Measurements from ENCODE around the gene POU2F1. TPM values are rescaled to one million over a fixed set of nuclear protein-coding genes. Genes with fewer than 3 reads are reported as not detected.

Gene POU2F1
- total and polyA plus RNA-seq, 2 experiments from 2014 or later, result 9.2 to 21.9 TPM

GRCh38 chr1:167367705-167368104 lies 147.0 kb downstream of the POU2F1 start:
- Histone ChIP-seq H3K36me3 (peaks cover 5% of the 10 kb centered on the region), H3K4me3 (no peak overlapping the region), H3K27ac (no peak overlapping the region), H3K4me1 (ENCODE audit: low read depth) (no peaks in the 10 kb centered on the region), H3K27me3 (no peaks in the 10 kb centered on the region), H3K9me3 (ENCODE audit: low read depth) (no peaks in the 10 kb centered on the region)
- no peak for TF ChIP-seq CTCF (IDR thresholded peaks at IDR 0.05; ENCODE audit: low read depth, low read length)
- DNase-seq (ENCODE audit: low read depth in 1 of 2, low spot score in 1 of 2), result no peak

DNA sequence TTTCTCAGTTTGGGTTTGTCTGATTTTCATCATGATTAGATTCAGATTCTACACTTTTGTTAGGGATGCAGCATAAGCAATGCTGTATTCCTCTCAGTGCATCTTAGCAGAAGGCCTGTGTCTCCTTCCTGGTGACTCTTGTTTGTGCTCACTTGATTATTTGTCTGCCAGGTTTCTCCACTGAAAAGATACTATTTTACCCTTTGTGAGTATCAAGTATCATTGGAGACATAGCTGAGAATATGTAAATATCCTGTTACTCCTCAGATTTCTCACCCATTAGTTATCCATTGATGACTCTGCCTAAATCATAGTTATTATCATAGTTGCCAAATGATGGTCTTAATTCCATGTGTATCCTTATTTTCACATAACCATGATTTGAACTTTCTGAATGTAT lies 148.5 kb downstream of the POU2F1 start:
- Histone ChIP-seq H3K9me3 (ENCODE audit: low read depth) (no peaks in the 10 kb centered on the region), H3K36me3 (peaks cover 5% of the 10 kb centered on the region), H3K27ac (no peak overlapping the region), H3K27me3 (no peaks in the 10 kb centered on the region), H3K4me3 (no peak overlapping the region), H3K4me1 (ENCODE audit: low read depth) (no peaks in the 10 kb centered on the region)
- DNase-seq (ENCODE audit: low read depth in 1 of 2, low spot score in 1 of 2), result no peak
- no peak for TF ChIP-seq CTCF (IDR thresholded peaks at IDR 0.05; ENCODE audit: low read depth, low read length)

- DNase-seq (ENCODE audit: low read depth in 1 of 2, low spot score in 1 of 2), result no peak
- Histone ChIP-seq H3K27me3 (no peaks in the 10 kb centered on the region), H3K4me3 (no peak overlapping the region), H3K4me1 (ENCODE audit: low read depth) (no peaks in the 10 kb centered on the region), H3K27ac (no peak overlapping the region), H3K9me3 (ENCODE audit: low read depth) (no peaks in the 10 kb centered on the region), H3K36me3 (peaks cover 5% of the 10 kb centered on the region)
- no peak for TF ChIP-seq CTCF (IDR thresholded peaks at IDR 0.05; ENCODE audit: low read depth, low read length)
Observed at GRCh38 chr1:167369933-167370332, 149.2 kb downstream of the POU2F1 start.

DNA sequence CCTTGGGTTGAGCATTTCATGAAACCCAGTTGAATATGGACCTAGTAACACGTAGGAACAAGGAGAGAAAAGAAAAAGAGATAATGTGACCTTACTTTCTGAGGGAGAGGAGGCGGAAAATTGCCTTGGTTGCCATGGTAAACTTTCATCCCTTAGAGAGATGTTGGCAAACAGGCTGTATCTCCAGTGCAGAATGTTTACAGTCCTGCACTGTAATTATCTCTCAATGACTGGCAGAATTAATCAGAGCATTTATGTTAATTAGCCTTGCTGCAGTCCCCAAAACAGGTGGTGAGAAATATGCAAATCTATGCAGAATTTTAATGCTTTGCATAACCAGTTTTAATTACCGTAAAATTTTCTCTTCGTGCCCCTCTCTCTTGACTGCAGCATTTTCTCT lies 150.3 kb downstream of the POU2F1 start:
- TF ChIP-seq CTCF (IDR thresholded peaks at IDR 0.05; ENCODE audit: low read depth, low read length), result no peak

GRCh38 chr1:167373398-167373797 lies 152.7 kb downstream of the POU2F1 start:
- Histone ChIP-seq H3K9me3 (ENCODE audit: low read depth) (no peaks in the 10 kb centered on the region), H3K27ac (no peak overlapping the region), H3K4me1 (ENCODE audit: low read depth) (no peaks in the 10 kb centered on the region), H3K27me3 (no peaks in the 10 kb centered on the region), H3K4me3 (no peak overlapping the region), H3K36me3 (peaks cover 12% of the 10 kb centered on the region)
- DNase-seq (ENCODE audit: low read depth in 1 of 2, low spot score in 1 of 2), result peak in 1 of 2 donors; percentile 53
- no peak for TF ChIP-seq CTCF (IDR thresholded peaks at IDR 0.05; ENCODE audit: low read depth, low read length)

More for the DNA sequence above, 150.3 kb downstream of the POU2F1 start:
- Histone ChIP-seq H3K36me3 (peaks cover 5% of the 10 kb centered on the region), H3K4me1 (ENCODE audit: low read depth) (no peaks in the 10 kb centered on the region), H3K27ac (no peak overlapping the region), H3K4me3 (no peak overlapping the region), H3K9me3 (ENCODE audit: low read depth) (no peaks in the 10 kb centered on the region), H3K27me3 (no peaks in the 10 kb centered on the region)
- DNase-seq (ENCODE audit: low read depth in 1 of 2, low spot score in 1 of 2), result no peak

- Histone ChIP-seq H3K27me3 (no peaks in the 10 kb centered on the region), H3K9me3 (ENCODE audit: low read depth) (no peaks in the 10 kb centered on the region), H3K36me3 (peaks cover 12% of the 10 kb centered on the region), H3K27ac (no peak overlapping the region), H3K4me3 (no peak overlapping the region), H3K4me1 (ENCODE audit: low read depth) (no peaks in the 10 kb centered on the region)
- no peak for TF ChIP-seq CTCF (IDR thresholded peaks at IDR 0.05; ENCODE audit: low read depth, low read length)
- no peak for DNase-seq (ENCODE audit: low read depth in 1 of 2, low spot score in 1 of 2)
Observed at GRCh38 chr1:167373986-167374385, 153.3 kb downstream of the POU2F1 start.

Measured in cardiac muscle cell (in vitro differentiated cells and primary cell).